Measurements from ENCODE around the gene COL9A3. TPM values are rescaled to one million over a fixed set of nuclear protein-coding genes. Genes with fewer than 3 reads are reported as not detected.
A peak's percentile ranks its signal among the peaks of the same experiment; 100 is the strongest.

The COL9A3 gene
- total RNA-seq, 1 donor from 2014 or later, result 2.9 TPM

DNA sequence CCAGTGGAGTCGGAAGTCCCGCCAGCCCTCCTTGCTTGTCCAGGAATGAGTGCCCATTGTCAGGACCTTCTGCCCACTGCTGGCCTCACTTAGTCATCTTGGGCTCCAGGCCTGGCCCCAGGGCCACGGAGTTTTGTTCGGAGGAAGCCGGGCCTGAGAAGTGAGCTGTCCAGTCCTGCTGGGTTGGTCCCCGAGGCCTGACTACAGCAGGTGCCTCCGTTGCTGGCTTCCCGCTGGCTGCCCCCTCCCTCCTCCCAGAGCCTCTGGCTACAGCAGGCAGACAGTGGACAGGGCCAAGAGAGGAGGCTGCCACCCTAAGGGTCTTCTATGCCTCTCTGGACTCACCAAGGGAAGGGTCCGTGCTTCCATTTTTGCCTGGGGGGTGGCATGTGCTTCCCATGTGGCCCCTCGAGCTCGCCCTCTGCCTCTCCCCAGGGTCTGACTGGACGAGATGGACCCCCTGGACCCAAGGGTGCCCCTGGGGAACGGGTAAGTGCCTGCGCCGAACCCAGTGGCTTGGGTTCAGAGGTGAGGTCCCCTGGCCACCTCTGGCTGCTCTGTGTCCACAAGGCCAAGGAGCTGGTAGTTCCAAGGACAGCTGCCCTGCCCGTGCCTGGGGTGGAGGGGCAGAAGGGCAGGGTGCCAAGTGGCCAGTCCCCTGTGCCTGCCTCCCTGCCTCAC, 2.8 kb downstream of the COL9A3 start:
- intact Hi-C loops (cut with micrococcal nuclease), result no loop called here
- DNase-seq, result peak; percentile 57
- ATAC-seq, result peak; percentile 44

DNA sequence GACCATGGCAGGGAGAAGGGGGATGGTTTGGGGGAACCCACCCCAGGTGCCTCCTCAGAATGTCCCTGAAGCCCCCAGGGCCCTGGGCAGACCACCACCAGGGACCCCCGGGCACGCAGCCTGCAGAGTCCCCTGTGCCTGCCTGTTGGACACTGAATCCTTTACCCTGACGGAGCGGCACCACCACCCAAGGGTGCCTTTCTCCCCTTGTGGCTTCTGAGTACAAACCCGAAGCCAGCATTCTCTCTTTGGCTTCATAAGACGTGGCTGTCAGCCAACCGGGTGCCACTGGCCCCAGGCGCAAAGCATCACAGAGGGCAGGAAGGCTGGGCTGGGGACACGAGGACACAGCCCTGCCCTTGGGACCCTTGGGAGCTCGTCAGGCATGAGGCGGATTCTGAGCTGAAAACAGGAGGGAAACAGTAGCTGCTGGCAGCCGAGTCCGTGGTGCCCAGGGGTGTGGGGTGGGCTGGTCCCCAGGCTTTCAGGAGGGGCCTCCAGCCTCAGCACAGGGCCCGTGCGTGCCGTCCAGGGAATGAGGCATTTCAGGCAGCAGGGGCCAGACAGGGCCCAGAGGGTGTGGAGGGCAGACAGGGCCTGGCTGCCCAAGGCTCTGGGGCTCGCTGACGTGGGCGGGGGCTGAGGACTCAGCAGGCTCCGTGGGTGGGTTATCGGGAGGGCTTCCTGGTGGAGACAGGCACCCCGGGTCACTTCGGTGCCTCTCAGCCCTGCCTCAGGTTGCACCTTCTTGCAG, 3.5 kb downstream of the COL9A3 start:
- DNase-seq, result no peak
- intact Hi-C loops (cut with micrococcal nuclease), result no loop called here
- no peak for ATAC-seq

DNA sequence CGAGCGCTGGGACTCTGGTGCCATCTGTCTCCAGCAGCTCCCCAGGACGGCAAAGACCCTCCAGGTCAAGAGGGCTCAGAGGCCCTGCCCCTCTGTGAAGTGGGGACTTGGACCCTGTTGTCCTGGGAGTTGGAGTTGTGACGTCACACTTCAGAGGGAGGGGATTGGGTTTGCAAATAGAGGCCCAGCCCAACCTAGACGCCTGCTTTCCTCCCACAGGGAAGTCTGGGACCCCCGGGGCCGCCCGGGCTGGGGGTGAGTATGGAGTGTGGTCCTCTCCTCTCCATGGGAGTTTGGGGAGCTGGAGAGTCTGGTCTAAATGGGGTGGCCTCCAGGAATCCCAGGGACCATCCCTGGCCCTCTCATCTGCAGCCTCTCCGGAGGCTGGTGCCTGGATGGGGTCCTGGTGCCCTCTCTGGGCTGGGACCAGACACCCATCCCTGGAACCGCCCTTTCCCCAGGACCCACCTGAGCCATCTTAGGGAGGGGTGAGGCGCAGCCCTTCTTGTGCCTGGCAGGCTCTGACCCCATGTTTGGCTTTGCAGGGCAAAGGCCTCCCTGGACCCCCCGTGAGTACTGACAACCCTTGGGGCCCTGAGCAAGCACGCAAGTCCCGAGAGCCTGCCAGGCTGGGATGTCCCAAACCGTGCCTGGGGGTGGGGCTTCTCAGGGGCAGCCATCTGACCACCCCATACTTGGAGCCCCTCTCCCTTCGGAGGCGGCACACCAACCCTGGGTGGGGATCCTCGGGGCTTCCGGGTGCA, 4.3 kb downstream of the COL9A3 start:
- DNase-seq (no peak), ATAC-seq (no peak)
- intact Hi-C loops (cut with micrococcal nuclease), result no loop called here

DNA sequence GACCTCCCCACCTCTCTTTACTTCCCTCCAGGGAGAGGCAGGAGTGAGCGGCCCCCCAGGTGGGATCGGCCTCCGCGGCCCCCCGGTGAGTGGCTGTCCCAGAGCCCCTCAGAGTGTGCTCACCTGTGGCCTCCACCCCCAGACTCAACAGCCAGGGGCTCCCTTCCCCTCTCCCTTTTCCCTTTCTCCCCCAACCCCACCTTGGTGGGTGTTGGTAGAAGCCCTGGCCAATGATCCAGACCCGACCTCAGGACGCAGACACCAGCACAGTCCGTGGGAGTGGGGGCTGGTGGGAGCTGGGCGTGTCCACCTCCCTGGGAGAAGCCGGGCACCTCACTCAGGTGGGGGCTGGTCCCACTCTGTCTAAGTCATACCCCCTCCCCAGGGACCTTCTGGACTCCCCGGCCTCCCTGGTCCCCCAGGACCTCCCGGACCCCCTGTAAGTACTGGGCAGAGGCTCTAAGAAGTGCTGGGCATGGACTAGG, 4.9 kb downstream of the COL9A3 start:
- intact Hi-C loops (cut with micrococcal nuclease), result no loop called here
- ATAC-seq, result no peak

DNA sequence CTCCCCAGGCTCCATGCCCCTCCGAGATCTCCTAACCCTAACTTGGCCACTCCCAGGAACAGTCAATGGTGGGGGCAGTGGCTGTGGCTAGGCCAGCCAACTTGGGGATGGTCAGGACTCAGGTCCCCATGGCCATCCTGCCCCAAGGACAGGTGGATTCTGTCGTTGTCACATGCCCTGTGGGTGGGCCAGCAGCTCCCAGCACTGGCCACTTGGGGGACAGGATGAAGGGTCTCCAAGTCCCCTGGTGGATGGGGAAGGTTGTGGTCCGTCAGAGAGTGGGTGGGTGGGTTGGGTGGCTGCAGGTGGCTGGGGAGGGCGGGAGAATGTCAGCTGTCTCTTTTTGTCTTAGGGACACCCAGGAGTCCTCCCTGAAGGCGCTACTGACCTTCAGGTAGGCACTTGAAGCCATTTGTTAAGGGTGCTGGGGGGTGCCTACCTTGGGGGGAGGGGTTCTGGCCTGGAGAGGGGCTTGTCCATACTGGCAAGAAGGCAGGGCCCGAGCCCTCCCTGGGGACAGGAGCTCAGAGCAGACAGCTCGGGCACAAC, 5.5 kb downstream of the COL9A3 start:
- intact Hi-C loops (cut with micrococcal nuclease), result no loop called here
- no peak for ATAC-seq

More for the DNA sequence above, 4.9 kb downstream of the COL9A3 start:
- no peak for DNase-seq

DNA sequence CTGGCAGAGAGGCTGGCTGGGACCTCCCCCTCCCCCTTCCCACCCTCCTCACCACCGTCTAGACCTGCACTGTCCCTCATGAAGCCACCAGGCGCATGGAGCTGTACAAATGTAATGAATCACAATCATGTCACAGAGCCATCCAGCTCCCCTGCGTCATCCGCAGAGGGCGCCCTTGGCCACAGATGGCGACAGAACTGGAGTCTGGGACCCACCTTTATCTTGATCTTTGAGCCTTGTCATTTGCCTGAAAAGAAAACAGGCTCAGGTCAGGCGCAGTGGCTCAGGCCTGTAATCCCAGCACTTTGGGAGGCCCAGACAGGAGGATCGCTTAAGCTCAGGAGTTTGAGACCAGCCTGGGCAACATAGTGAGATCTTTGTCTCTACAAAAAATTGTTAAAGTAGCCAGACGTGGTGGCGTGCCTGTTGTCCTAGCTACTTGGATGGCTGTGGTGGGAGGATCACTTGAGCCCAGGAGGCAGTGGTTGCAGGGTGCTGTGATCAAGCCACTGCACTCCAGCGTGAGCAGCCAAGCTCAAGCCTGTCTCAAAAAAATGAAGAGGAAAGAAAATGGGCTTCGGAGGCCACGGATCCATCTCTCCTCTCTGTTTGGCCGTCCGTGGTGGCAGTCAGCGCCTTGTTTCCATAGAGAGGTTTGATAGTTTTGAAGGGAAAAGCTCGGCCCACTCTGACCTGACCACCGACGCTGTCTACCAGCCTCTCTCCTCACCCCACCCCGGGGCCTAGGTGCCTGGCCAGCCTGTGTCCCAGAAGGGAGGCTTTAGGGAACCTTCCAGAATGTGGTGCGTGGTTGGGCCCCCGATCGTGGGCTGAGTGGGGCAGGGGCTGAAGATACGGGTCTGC, 6.2 kb downstream of the COL9A3 start:
- ATAC-seq (no peak), DNase-seq (no peak)
- intact Hi-C loops (cut with micrococcal nuclease), result no loop called here

More for the DNA sequence above, 5.5 kb downstream of the COL9A3 start:
- DNase-seq, result no peak

DNA sequence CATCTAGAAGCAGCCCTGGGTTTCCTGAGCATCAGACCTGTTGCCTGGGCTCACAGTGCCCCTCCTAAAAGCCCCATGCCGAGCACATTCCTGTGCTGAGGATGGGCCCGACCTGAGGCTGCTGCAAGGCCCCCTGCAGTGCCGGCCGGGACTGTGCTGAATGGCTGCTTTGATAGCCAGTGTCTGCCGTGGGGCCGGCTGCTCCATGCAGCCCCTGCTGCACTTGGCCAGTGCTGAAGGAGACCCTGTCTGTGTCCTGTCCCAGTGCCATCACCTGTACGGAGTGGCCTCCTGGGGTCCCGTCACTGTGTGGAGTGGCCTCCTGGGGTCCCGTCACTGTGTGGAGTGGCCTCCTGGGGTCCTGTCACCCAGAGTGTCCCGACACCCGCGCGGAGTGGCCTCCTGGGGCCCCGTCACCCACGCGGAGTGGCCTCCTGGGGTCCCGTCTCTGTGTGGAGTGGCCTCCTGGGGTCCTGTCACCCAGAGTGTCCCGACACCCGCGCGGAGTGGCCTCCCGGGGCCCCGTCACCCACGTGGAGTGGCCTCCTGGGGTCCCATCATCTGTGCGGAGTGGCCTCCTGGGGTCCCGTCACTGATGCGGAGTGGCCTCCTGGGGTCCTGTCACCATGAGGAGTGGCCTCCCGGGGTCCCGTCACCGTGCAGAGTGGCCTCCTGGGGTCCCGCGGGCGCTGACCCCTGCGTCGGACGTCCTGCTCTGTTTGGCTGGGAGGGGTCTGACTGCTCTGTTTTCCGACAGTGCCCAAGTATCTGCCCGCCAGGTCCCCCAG, 7.0 kb downstream of the COL9A3 start:
- intact Hi-C loops (cut with micrococcal nuclease), result no loop called here
- ATAC-seq, result no peak
- DNase-seq, result no peak

DNA sequence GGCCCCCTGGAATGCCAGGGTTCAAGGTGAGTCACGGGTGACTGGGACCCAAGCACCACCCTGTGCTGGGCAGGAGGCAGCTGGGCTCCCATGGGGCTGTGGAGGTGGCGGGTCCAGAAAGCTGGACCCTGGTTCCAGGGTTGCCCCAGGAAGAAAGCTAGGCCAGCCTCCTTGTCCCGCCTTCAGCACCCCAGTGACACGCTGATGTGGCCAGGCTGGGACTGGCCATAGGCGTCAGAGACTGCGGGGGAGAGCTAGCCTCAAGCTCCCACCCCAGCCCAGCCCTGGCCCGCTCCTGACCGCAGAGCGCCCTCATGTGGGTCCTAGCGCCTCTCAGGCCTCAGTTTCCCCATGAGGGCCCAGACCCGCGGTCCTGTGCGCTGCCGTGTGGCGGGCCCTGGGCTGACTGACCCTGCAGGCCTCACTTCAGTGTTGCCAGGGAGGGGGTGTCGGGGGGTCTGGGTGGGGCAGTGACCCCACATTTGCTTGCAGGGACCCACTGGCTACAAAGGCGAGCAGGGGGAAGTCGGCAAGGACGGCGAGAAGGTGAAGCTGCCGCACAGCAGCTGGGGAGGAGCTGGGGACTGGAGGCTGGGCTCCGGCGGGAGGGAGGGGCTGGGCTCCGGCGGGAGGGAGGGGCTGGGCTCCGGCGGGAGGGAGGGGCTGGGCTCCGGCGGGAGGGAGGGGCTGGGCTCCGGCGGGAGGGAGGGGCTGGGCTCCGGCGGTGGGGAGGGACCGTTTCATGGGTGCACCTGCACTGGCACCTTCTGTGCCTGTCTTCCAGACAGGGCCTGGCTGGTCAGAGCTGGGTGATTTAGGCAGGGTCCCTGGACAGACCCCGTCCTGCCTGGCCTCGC, 7.9 kb downstream of the COL9A3 start:
- DNase-seq (no peak), ATAC-seq (peak; percentile 61)
- intact Hi-C loops (cut with micrococcal nuclease), result no loop called here

DNA sequence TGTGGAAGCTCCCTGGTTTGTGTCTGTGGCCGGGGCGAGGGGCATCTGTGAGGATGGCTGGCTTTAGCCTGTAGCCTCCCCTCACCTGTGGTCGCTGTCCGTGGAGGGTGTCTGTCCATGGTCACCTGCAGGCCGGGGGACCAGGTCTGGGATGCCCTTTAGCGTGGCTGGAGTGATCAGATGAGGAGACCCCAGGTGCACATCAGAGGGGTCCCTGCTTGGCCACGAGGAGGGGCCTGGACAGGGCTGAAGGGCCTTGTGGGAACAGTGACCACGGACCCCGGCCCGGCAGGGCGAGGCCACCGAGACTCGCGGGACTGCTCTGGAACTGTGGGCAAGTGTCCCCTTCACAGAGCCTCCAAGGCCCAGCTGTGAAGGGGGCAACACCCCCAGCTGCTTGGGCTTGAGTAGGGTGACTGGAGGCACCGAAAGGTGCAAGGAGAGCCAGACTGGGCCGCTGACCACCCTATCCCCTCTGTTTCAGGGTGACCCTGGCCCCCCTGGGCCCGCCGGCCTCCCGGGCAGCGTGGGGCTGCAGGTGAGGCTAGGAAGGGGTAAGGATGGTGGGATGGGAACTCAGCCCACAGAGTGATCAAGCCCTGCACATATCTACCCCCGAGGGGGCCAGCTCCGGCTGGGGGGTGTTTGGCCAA, 8.6 kb downstream of the COL9A3 start:
- intact Hi-C loops (cut with micrococcal nuclease), result no loop called here
- ATAC-seq (no peak), DNase-seq (no peak)

DNA sequence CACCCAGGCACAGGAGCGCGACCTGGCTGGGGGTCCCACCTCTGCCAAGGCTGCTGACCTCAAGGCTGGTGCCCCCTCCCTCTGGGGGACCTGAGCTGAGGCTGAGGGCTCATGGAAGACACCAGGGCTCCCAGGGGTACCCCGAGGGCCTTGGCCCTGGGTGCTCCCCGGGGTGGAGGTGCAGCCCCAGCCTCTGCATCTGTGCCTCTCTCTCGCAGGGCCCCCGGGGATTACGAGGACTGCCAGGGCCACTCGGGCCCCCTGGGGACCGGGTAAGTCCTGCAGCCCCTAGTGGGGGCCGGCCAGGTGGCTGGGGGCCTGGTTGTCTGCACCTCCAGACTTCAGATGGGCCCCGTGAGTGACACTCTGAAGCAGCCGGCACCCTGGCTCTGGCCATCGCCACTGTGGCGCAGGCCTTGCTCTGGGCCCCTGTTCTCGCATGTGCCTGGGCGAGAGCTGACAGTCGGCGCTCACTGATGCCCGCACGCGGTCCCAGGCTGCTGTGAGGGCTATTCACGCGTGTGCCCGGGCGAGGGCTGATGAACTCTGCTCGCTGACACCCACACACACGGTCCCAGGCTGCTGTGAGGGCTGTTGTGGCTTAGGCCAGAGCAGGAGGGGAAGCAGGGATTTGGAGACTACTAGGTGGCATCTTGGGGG, 9.3 kb downstream of the COL9A3 start:
- DNase-seq, result no peak
- ATAC-seq, result no peak
- intact Hi-C loops (cut with micrococcal nuclease), result no loop called here

DNA sequence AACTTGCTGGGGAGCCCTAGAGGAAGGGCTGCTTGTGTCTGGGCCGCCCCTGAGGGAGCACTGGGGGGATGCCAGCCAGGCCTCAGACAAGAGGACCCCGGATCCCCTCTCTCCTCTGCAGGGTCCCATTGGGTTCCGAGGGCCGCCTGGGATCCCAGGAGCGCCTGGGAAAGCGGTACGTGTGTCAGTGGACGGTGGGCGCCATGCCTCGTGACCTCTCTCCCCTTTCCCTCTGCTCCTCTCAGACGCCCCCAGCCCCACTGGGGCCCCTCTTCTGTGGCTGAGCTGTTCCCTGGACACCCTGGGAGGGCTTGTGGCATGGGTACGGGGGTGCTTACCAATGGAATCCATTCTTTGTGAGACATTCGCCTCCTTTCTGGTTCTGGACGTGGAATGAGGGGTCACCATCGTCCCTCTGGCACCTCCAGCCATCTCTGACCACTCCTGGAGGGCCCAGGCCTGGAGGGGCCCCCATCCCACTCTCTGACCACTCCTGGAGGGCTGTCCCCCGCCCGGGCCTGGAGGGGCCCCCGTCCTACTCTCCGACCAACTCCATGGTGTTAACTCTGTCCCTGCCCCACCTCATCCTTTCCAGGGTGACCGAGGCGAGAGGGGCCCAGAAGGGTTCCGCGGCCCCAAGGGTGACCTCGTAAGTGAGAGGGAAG, 9.9 kb downstream of the COL9A3 start:
- ATAC-seq, result no peak
- intact Hi-C loops (cut with micrococcal nuclease), result no loop called here

DNA sequence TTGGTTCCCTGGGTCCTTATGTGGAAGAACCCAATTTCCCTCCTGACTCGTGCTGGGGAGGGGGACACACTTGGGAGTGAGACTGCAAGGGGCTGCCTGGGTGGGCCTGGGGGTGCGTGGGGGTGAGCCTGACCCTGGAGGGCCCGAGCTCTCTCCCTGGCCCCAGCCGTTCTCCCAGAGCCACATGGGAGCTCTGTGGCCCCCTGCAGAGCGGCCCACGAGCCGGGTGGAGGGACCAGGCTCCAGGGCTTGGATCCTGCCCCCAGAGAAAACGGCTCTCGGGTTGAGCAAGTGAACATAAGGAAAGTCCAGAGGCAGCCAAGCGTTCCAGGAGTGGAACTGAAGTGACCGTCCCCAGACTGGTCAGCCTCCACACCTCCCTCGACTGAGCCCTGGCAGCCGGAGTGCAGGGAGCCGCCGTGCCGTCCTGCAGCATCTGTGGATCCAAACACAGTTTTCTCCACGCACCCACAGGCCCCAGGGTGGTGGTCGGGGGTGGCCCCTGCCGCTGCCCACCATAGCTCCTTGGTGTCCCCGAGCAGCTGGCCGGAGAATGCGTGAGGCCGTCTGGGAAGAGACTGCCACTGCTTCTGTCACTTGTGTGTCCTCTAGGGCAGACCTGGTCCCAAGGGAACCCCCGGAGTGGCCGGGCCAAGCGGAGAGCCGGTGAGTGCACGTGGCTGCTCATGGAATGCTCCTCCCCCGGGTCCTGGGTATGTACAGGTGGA, 10.6 kb downstream of the COL9A3 start:
- ATAC-seq, result no peak
- no peak for DNase-seq
- intact Hi-C loops (cut with micrococcal nuclease), result no loop called here

More for the DNA sequence above, 9.9 kb downstream of the COL9A3 start:
- DNase-seq, result no peak

DNA sequence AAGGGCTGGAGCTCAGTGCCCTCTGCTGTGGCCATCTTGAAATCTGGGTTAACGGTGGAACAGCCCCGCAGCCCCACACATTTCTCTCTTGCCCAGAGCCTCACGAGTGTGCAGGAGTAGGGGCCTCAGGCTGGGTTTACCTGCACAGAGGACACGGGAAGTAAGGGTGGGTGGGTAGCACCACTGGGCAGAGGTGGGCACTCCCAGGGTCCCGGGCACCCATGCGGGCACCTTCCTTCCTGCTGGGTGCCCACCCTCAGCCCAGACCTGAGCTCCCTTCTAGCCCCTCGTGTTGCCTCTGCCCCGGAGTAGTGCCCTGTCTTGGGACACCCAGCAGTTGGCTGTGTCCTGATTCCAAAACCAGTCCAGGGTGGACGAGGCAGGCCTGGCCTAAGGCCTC, 11.2 kb downstream of the COL9A3 start:
- DNase-seq (no peak), ATAC-seq (no peak)
- intact Hi-C loops (cut with micrococcal nuclease), result no loop called here

DNA sequence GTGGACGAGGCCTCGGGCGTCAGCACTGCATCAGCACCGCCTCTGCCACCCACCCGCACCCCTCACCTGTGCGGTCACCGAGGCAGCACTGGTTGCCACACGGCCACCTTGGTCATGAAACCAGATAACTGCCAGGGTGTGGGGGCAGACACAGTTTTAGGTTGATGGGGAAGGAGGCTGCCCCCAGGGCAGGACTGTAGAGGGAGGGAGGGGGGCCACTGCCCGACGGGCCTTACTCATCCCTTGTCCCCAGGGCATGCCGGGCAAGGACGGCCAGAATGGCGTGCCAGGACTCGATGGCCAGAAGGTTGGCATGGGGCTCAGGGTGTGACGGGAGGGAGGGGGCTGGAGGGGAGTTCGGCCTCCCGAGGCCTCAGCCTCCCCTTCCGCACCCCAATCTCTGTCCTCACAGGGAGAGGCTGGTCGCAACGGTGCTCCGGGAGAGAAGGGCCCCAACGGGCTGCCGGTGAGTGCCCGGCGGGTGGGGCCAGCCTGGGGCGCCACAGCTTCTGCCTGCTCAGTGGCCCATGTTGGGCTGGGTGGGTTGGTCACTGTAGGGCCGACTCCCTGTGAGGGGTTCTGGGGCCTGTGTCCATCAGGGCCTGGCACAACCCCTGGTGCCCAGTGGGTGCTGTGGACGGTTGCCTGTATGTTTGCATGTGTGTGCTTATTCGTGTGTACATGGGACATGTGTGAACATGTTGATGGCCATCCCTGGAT, 11.8 kb downstream of the COL9A3 start:
- intact Hi-C loops (cut with micrococcal nuclease), result no loop called here
- DNase-seq (peak; percentile 18), ATAC-seq (no peak)

Data from left ventricle myocardium superior (tissue), 1 donor.